Measurements from ENCODE around the gene NEGR1.

The NEGR1 gene

DNA sequence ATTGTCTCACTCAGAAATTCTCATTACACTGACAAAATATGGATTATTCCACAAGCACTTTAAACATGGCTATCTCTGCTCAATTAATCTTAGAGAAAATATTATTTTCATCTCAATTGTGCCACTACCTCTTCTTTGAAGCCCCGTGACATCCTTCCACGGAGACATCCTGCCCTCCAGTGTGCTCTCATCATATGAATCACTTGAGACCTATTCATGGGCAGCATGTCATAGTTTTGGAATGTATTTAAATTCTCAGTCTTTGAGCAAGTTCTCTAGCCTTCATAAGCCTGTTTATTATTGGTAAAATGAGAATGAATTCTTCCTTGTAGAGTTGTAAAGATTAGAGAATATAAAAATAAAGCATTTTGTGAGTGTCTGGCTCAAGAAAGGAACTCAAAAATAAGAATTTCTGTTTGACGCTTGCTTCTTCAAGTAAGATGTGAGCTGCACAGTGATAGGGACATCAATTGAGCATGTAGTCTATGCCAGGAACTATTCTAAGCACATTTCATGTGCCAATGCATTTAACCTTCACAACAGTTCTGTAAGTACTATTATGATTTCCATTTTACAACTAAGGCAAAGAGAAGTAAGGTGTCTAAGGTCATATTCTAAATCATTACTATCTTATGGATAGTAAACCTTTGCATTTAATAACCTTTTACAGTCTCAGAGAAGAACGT, 644.1 kb downstream of the NEGR1 start:
- H3K4me3 ChIP-seq (ENCODE audit: low read depth in 1 of 5, low read length in 5 of 5), result no peak overlapping the region
- no peak overlapping the region for H3K9ac ChIP-seq (ENCODE audit: low read length in 5 of 5)
- H3K27me3 ChIP-seq (ENCODE audit: control insufficient read depth in 5 of 5, insufficient read depth in 4 of 5, low read length in 5 of 5), result no peaks in the 10 kb centered on the region
- H3K9me3 ChIP-seq (ENCODE audit: control insufficient read depth in 5 of 5, low read length in 5 of 5), result peaks cover 0 to 4% (median 2%) of the 10 kb centered on the region in 5 donors
- no peaks in the 10 kb centered on the region for H3K36me3 ChIP-seq (ENCODE audit: control insufficient read depth in 5 of 5, insufficient read depth in 5 of 5, low read length in 5 of 5)
- H3K4me1 ChIP-seq (ENCODE audit: control insufficient read depth in 5 of 5, insufficient read depth in 5 of 5, low read length in 5 of 5), result peaks cover 0 to 15% (median 9%) of the 10 kb centered on the region in 5 donors
- H3K27ac ChIP-seq (ENCODE audit: low read depth, low read length), result no peak overlapping the region

DNA sequence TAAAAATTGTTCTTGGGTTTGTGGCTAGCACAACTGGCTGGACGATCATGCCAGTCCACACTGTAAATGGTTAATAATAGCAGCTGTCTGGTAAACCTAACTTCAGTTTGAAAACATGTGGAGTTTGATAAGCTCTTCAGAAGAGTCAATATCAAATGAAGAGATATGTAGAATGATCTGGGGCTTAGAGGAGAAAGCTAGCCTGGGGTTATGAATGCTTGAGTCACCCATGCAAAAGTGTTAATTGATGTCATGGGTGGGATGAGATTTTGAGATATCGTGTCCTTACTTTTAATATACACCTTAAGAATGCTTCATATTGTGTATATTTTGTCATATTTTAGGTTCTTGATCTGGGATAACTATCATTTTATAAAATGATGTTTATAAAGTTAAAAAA, 646.8 kb downstream of the NEGR1 start:
- Histone ChIP-seq H3K27ac (ENCODE audit: low read depth, low read length) (no peak overlapping the region), H3K9ac (ENCODE audit: low read length in 5 of 5) (no peak overlapping the region), H3K4me1 (ENCODE audit: control insufficient read depth in 5 of 5, insufficient read depth in 5 of 5, low read length in 5 of 5) (peaks cover 0 to 9% (median 7%) of the 10 kb centered on the region in 5 donors), H3K36me3 (ENCODE audit: control insufficient read depth in 5 of 5, insufficient read depth in 5 of 5, low read length in 5 of 5) (no peaks in the 10 kb centered on the region), H3K9me3 (ENCODE audit: control insufficient read depth in 5 of 5, low read length in 5 of 5) (peaks cover 0 to 4% (median 2%) of the 10 kb centered on the region in 5 donors), H3K4me3 (ENCODE audit: low read depth in 1 of 5, low read length in 5 of 5) (no peak overlapping the region), H3K27me3 (ENCODE audit: control insufficient read depth in 5 of 5, insufficient read depth in 4 of 5, low read length in 5 of 5) (no peaks in the 10 kb centered on the region)

DNA sequence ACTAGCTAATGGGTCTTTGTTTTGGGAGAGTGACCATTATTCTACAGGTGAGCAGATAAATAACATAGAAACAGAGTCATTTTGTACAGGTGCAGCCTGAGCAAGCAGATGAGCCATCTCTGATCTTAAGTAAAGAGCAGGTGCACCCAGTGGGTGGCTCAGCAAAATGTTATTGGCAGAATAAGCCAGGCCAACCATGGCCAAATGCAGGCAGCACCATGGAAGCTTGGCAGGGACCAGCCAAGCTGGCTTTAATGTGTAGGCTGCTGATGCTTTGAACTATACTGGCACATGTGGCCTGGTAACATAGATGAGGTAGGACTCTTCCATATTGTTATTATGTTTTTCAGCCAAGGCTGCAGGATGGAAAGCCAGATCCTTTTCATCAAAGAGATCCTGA, 648.2 kb downstream of the NEGR1 start:
- Histone ChIP-seq H3K4me1 (ENCODE audit: control insufficient read depth in 5 of 5, insufficient read depth in 5 of 5, low read length in 5 of 5) (no peaks in the 10 kb centered on the region), H3K4me3 (ENCODE audit: low read depth in 1 of 5, low read length in 5 of 5) (no peak overlapping the region), H3K9me3 (ENCODE audit: control insufficient read depth in 5 of 5, low read length in 5 of 5) (peaks cover 0 to 4% (median 2%) of the 10 kb centered on the region in 5 donors), H3K27ac (ENCODE audit: low read depth, low read length) (no peak overlapping the region), H3K27me3 (ENCODE audit: control insufficient read depth in 5 of 5, insufficient read depth in 4 of 5, low read length in 5 of 5) (no peaks in the 10 kb centered on the region), H3K36me3 (ENCODE audit: control insufficient read depth in 5 of 5, insufficient read depth in 5 of 5, low read length in 5 of 5) (no peaks in the 10 kb centered on the region), H3K9ac (ENCODE audit: low read length in 5 of 5) (no peak overlapping the region)

GRCh38 chr1:71630073-71630472, 652.3 kb downstream of the NEGR1 start:
- no peak overlapping the region for H3K9ac ChIP-seq (ENCODE audit: low read length in 5 of 5)

DNA sequence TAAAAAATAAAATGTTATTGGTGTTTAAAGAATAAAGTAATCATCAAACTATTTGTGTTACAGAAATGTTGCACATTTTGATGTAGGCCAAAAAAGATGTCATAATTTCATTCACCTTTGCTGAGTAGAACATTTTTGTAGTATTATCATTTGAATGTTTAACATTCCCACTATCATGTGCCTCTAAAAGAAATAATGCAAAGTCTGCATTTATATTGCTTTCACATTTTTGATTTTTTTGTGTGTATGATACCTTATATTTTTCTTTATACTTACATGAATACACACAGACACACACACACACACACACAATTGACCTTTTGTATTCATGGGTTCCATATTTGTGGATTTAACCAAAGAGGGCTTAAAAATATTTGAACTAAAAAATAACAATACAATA, 657.3 kb downstream of the NEGR1 start:
- Histone ChIP-seq H3K9ac (ENCODE audit: low read length in 5 of 5) (no peak overlapping the region), H3K36me3 (ENCODE audit: control insufficient read depth in 5 of 5, insufficient read depth in 5 of 5, low read length in 5 of 5) (no peaks in the 10 kb centered on the region), H3K4me1 (ENCODE audit: control insufficient read depth in 5 of 5, insufficient read depth in 5 of 5, low read length in 5 of 5) (no peaks in the 10 kb centered on the region), H3K27me3 (ENCODE audit: control insufficient read depth in 5 of 5, insufficient read depth in 4 of 5, low read length in 5 of 5) (no peaks in the 10 kb centered on the region), H3K27ac (ENCODE audit: low read depth, low read length) (no peak overlapping the region), H3K9me3 (ENCODE audit: control insufficient read depth in 5 of 5, low read length in 5 of 5) (no peaks in the 10 kb centered on the region), H3K4me3 (ENCODE audit: low read depth in 1 of 5, low read length in 5 of 5) (no peak overlapping the region)

More at GRCh38 chr1:71630073-71630472, 652.3 kb downstream of the NEGR1 start:
- H3K27ac ChIP-seq (ENCODE audit: low read depth, low read length), result no peak overlapping the region
- no peaks in the 10 kb centered on the region for H3K4me1 ChIP-seq (ENCODE audit: control insufficient read depth in 5 of 5, insufficient read depth in 5 of 5, low read length in 5 of 5)
- no peak overlapping the region for H3K4me3 ChIP-seq (ENCODE audit: low read depth in 1 of 5, low read length in 5 of 5)
- H3K36me3 ChIP-seq (ENCODE audit: control insufficient read depth in 5 of 5, insufficient read depth in 5 of 5, low read length in 5 of 5), result no peaks in the 10 kb centered on the region
- no peaks in the 10 kb centered on the region for H3K27me3 ChIP-seq (ENCODE audit: control insufficient read depth in 5 of 5, insufficient read depth in 4 of 5, low read length in 5 of 5)
- no peaks in the 10 kb centered on the region for H3K9me3 ChIP-seq (ENCODE audit: control insufficient read depth in 5 of 5, low read length in 5 of 5)

DNA sequence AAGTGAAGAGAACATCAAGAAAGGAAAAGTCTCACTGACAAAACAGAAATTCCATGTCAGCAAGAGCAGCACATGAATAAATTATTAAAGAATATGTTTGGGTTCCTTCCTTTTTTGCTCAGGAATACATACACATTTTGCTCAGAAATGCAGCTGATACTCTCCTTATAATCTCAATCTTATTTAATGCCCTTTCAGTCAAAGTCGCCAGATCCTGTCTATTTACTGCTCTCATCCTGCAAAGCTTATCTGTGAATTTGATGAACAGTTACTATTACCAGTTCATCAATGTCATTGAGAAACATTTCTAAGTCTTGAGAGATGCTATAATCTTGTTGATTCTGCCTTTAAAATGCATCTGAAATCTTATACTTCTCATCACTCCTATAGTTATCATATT, 658.5 kb downstream of the NEGR1 start:
- Histone ChIP-seq H3K27me3 (ENCODE audit: control insufficient read depth in 5 of 5, insufficient read depth in 4 of 5, low read length in 5 of 5) (no peaks in the 10 kb centered on the region), H3K4me3 (ENCODE audit: low read depth in 1 of 5, low read length in 5 of 5) (no peak overlapping the region), H3K4me1 (ENCODE audit: control insufficient read depth in 5 of 5, insufficient read depth in 5 of 5, low read length in 5 of 5) (no peaks in the 10 kb centered on the region), H3K9me3 (ENCODE audit: control insufficient read depth in 5 of 5, low read length in 5 of 5) (no peaks in the 10 kb centered on the region), H3K36me3 (ENCODE audit: control insufficient read depth in 5 of 5, insufficient read depth in 5 of 5, low read length in 5 of 5) (no peaks in the 10 kb centered on the region), H3K27ac (ENCODE audit: low read depth, low read length) (no peak overlapping the region), H3K9ac (ENCODE audit: low read length in 5 of 5) (no peak overlapping the region)

DNA sequence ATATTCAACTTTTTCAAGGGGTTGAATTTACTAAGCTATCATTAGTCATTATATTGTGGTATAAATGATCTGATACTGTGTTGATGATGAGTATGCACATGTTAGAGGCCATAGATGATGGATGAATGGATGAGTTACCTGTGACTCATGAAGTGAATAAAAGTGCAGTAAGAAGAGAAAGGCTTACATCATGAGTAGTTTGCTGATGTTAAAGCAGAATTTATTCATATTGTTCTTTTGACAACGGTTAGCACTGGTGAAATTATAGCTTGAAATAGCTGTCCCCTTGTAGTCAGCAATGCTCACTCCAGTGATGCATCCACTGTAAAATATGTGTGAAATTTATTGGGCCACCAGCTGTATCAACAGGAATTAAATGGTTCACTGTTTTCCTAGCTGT, 660.6 kb downstream of the NEGR1 start:
- Histone ChIP-seq H3K27me3 (ENCODE audit: control insufficient read depth in 5 of 5, insufficient read depth in 4 of 5, low read length in 5 of 5) (no peaks in the 10 kb centered on the region), H3K9me3 (ENCODE audit: control insufficient read depth in 5 of 5, low read length in 5 of 5) (no peaks in the 10 kb centered on the region), H3K4me3 (ENCODE audit: low read depth in 1 of 5, low read length in 5 of 5) (no peak overlapping the region), H3K27ac (ENCODE audit: low read depth, low read length) (no peak overlapping the region), H3K9ac (ENCODE audit: low read length in 5 of 5) (no peak overlapping the region), H3K36me3 (ENCODE audit: control insufficient read depth in 5 of 5, insufficient read depth in 5 of 5, low read length in 5 of 5) (no peaks in the 10 kb centered on the region), H3K4me1 (ENCODE audit: control insufficient read depth in 5 of 5, insufficient read depth in 5 of 5, low read length in 5 of 5) (no peaks in the 10 kb centered on the region)

DNA sequence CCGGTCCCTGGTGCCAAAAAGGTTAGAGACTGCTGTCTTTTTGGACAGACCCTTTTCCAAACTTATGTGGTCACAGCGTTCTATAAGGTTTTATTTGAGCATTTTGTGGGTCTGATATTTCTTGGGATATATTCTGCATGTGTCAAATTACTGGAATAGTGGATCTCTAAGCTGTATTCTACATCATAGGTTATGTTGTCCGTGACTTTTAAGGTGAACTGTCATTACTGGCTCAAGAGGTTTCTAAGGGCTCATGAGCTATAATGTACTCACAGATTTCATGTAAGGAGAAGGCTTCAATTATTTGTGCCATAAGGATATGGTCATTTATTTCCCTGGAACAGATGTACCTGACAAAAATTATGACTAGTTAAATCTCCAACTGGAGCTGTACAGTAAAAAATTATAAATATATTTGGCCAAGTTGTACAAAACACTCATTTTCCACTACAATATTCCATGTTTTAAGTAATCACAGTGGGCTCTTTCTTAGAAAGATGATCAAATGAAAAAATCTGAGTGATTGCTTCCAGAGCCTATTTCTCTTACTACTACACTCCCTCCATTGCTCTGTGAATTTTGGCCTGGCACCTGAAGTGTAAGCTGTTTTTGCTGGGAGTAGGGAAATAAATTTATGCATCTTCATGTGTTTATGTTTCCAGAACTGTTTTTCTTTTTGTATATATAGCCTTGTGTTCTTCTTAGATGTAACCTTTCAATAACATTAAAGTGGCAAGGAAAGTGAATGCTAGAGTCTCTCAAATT, 663.4 kb downstream of the NEGR1 start:
- Histone ChIP-seq H3K27me3 (ENCODE audit: control insufficient read depth in 5 of 5, insufficient read depth in 4 of 5, low read length in 5 of 5) (no peaks in the 10 kb centered on the region), H3K4me3 (ENCODE audit: low read depth in 1 of 5, low read length in 5 of 5) (no peak overlapping the region), H3K9me3 (ENCODE audit: control insufficient read depth in 5 of 5, low read length in 5 of 5) (peaks cover 0 to 4% (median 0%) of the 10 kb centered on the region in 5 donors), H3K36me3 (ENCODE audit: control insufficient read depth in 5 of 5, insufficient read depth in 5 of 5, low read length in 5 of 5) (no peaks in the 10 kb centered on the region), H3K9ac (ENCODE audit: low read length in 5 of 5) (no peak overlapping the region), H3K4me1 (ENCODE audit: control insufficient read depth in 5 of 5, insufficient read depth in 5 of 5, low read length in 5 of 5) (no peaks in the 10 kb centered on the region), H3K27ac (ENCODE audit: low read depth, low read length) (no peak overlapping the region)

DNA sequence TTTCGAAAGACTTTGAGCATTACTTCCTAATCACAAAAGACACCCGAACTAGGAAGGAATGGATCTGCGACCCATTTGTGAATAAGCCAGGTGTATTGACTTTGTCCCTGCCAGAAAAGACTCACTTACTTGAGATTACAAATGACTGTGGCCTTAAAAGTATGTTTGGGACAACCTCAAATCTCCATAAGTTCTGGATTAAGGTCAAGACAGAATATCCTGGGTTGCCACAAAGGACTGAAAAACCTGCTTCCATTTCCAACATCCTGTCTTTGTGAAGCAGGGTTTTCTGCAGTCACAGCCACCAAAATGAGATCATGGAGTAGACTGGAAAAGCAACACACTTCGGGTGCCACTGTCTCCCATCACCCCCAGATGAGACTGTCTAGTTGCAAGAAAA, 664.1 kb downstream of the NEGR1 start:
- Histone ChIP-seq H3K27me3 (ENCODE audit: control insufficient read depth in 5 of 5, insufficient read depth in 4 of 5, low read length in 5 of 5) (no peaks in the 10 kb centered on the region), H3K4me3 (ENCODE audit: low read depth in 1 of 5, low read length in 5 of 5) (no peak overlapping the region), H3K9ac (ENCODE audit: low read length in 5 of 5) (no peak overlapping the region), H3K4me1 (ENCODE audit: control insufficient read depth in 5 of 5, insufficient read depth in 5 of 5, low read length in 5 of 5) (no peaks in the 10 kb centered on the region), H3K9me3 (ENCODE audit: control insufficient read depth in 5 of 5, low read length in 5 of 5) (peaks cover 0 to 4% (median 0%) of the 10 kb centered on the region in 5 donors), H3K36me3 (ENCODE audit: control insufficient read depth in 5 of 5, insufficient read depth in 5 of 5, low read length in 5 of 5) (no peaks in the 10 kb centered on the region), H3K27ac (ENCODE audit: low read depth, low read length) (no peak overlapping the region)

- Histone ChIP-seq H3K27me3 (ENCODE audit: control insufficient read depth in 5 of 5, insufficient read depth in 4 of 5, low read length in 5 of 5) (no peaks in the 10 kb centered on the region), H3K27ac (ENCODE audit: low read depth, low read length) (no peak overlapping the region)
Measured at GRCh38 chr1:71610476-71610875, 671.9 kb downstream of the NEGR1 start.

More at GRCh38 chr1:71610476-71610875, 671.9 kb downstream of the NEGR1 start:
- H3K4me1 ChIP-seq (ENCODE audit: control insufficient read depth in 5 of 5, insufficient read depth in 5 of 5, low read length in 5 of 5), result no peaks in the 10 kb centered on the region
- H3K36me3 ChIP-seq (ENCODE audit: control insufficient read depth in 5 of 5, insufficient read depth in 5 of 5, low read length in 5 of 5), result no peaks in the 10 kb centered on the region
- H3K4me3 ChIP-seq (ENCODE audit: low read depth in 1 of 5, low read length in 5 of 5), result no peak overlapping the region
- H3K9ac ChIP-seq (ENCODE audit: low read length in 5 of 5), result no peak overlapping the region
- peaks cover 0 to 3% (median 0%) of the 10 kb centered on the region in 5 donors for H3K9me3 ChIP-seq (ENCODE audit: control insufficient read depth in 5 of 5, low read length in 5 of 5)
